Right renal pelvis (tissue), 4 donors: ENCODE measurements around the gene SF3B4. TPM values are rescaled to one million over a fixed set of nuclear protein-coding genes. Genes with fewer than 3 reads are reported as not detected.
"Not testable (repeated sequence)": the region's sequence is repeated elsewhere in the genome, so short reads cannot be mapped to it uniquely, and the experiment has no call there.

ENCODE experiments used
- DNase-seq, 4 donors: peaks; one replicate each; pipeline ENCODE4 v3.0.0-alpha.2; 2013; ENCODE audit warnings: low read depth in 4 of 4, low spot score in 3 of 4, missing footprints in 1 of 4
- polyA plus RNA-seq, 4 donors: library from polyadenylated mRNA; unstranded; fragments of 120-200 nt; gene quantifications; one replicate each; pipeline ENCODE4 v1.2.1, GENCODE V29; 2013; ENCODE audit not compliant: insufficient read length in 4 of 4

The SF3B4 gene
- 10 to 100 TPM; 79.1 to 96.8 (median 88.4) TPM for polyA plus RNA-seq

- DNase-seq: peak; percentile 86 to 90 (median 89)
These were observed at the start of gene SF3B4 for GRCh38 chr1:149927563-149928400. Gene SF3B4, minus strand, starts transcription at chr1:149927803. Its CDS starts 44 bp downstream, at chr1:149927759.

GRCh38 chr1:149977345-149977744 lies 49.7 kb upstream of the SF3B4 start:
- DNase-seq: no peak

- no peak for DNase-seq
These were observed 44.9 kb upstream of the SF3B4 start for GRCh38 chr1:149972547-149972946.

- no peak for DNase-seq
These were observed 40.0 kb upstream of the SF3B4 start for GRCh38 chr1:149967646-149968045.

GRCh38 chr1:149967041-149967440 lies 39.4 kb upstream of the SF3B4 start:
- no peak for DNase-seq

GRCh38 chr1:149966405-149966804 lies 38.8 kb upstream of the SF3B4 start:
- DNase-seq: no peak

GRCh38 chr1:149965440-149965839 lies 37.8 kb upstream of the SF3B4 start:
- DNase-seq: no peak

GRCh38 chr1:149963358-149963757 lies 35.8 kb upstream of the SF3B4 start:
- no peak for DNase-seq

GRCh38 chr1:149962736-149963135 lies 35.1 kb upstream of the SF3B4 start:
- DNase-seq: no peak

GRCh38 chr1:149962039-149962647 lies 34.5 kb upstream of the SF3B4 start:
- peak in 1 of 4 donors; percentile 32 for DNase-seq

- DNase-seq: not testable (repeated sequence)
These were observed 29.9 kb upstream of the SF3B4 start for GRCh38 chr1:149957548-149957947.

GRCh38 chr1:149949911-149950310 lies 22.3 kb upstream of the SF3B4 start:
- DNase-seq: no peak

GRCh38 chr1:149945206-149945605 lies 17.6 kb upstream of the SF3B4 start:
- no peak for DNase-seq

- DNase-seq: no peak
These were observed 15.3 kb upstream of the SF3B4 start for GRCh38 chr1:149942885-149943284.

- DNase-seq: no peak
These were observed 14.6 kb upstream of the SF3B4 start for GRCh38 chr1:149942207-149942606.

- DNase-seq: no peak
These were observed 12.8 kb upstream of the SF3B4 start for GRCh38 chr1:149940427-149940826.

GRCh38 chr1:149938668-149939003 lies 11.0 kb upstream of the SF3B4 start:
- not testable (repeated sequence) for DNase-seq

GRCh38 chr1:149937759-149938158 lies 10.2 kb upstream of the SF3B4 start:
- DNase-seq: no peak

GRCh38 chr1:149936992-149937705 lies 9.5 kb upstream of the SF3B4 start:
- no peak for DNase-seq

- no peak for DNase-seq
These were observed 8.8 kb upstream of the SF3B4 start, which contains the start of gene MTMR11 for GRCh38 chr1:149936170-149936991. Gene MTMR11, minus strand, starts transcription at chr1:149936879. Its CDS starts 232 bp downstream, at chr1:149936647.
